ENCODE results near the gene ZNRF3. TPM values are rescaled to one million over a fixed set of nuclear protein-coding genes. Genes with fewer than 3 reads are reported as not detected.

ZNRF3 gene
- total and polyA plus RNA-seq, 4 donors = 3.5 to 10.2 (median 6.9) TPM

DNA sequence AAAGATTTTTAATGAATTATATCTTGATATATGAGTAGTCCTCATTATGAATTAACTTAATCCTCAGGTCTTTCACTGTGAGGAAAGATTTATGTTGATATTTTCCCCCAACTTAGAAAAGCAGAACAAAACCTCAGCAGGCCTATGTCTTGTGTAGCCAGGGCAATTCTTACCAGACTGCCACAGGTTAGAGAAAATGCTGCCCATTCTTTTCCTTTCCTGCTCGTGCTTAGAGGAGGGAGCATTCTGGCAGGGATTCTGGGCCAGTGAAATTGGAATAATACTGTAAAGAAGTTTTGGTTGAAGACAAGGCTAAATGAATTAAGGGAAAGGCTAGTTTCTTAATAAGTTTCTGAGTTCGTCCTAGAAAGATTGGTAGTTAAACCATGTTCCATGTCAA lies 56.6 kb downstream of the ZNRF3 start:
- H3K9ac ChIP-seq (ENCODE audit: insufficient read depth in 1 of 2, low read length in 2 of 2) = peak overlapping the region in 1 of 2 donors; percentile 17
- H3K4me3 ChIP-seq = no peak overlapping the region
- H3K27ac ChIP-seq (ENCODE audit: low read depth in 1 of 2, low read length in 1 of 2) = no peak overlapping the region
- ATAC-seq (ENCODE audit: insufficient read depth, low FRiP score) = no peak
- no peaks in the 10 kb centered on the region for H3K27me3 ChIP-seq (ENCODE audit: control insufficient read depth in 3 of 3, insufficient read depth in 3 of 3, low read length in 2 of 3)
- no peak for DNase-seq
- H3K9me3 ChIP-seq (ENCODE audit: control insufficient read depth in 4 of 4, insufficient read depth in 3 of 4, low read length in 3 of 4) = no peaks in the 10 kb centered on the region
- TF ChIP-seq, protein P1, sequence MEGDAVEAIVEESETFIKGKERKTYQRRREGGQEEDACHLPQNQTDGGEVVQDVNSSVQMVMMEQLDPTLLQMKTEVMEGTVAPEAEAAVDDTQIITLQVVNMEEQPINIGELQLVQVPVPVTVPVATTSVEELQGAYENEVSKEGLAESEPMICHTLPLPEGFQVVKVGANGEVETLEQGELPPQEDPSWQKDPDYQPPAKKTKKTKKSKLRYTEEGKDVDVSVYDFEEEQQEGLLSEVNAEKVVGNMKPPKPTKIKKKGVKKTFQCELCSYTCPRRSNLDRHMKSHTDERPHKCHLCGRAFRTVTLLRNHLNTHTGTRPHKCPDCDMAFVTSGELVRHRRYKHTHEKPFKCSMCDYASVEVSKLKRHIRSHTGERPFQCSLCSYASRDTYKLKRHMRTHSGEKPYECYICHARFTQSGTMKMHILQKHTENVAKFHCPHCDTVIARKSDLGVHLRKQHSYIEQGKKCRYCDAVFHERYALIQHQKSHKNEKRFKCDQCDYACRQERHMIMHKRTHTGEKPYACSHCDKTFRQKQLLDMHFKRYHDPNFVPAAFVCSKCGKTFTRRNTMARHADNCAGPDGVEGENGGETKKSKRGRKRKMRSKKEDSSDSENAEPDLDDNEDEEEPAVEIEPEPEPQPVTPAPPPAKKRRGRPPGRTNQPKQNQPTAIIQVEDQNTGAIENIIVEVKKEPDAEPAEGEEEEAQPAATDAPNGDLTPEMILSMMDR (IDR thresholded peaks at IDR 0.05; ENCODE audit: control extremely low read depth, extremely low read depth) = no peak
- H3K36me3 ChIP-seq (ENCODE audit: control insufficient read depth in 4 of 4, insufficient read depth in 4 of 4, low read length in 4 of 4) = no peaks in the 10 kb centered on the region
- 45 to 54% methylated on average over 2 of the region's 2 CpGs for WGBS, 2 donors
- peaks cover 0 to 26% (median 9%) of the 10 kb centered on the region in 5 donors for H3K4me1 ChIP-seq (ENCODE audit: control insufficient read depth in 5 of 5, insufficient read depth in 5 of 5, low read length in 5 of 5)

DNA sequence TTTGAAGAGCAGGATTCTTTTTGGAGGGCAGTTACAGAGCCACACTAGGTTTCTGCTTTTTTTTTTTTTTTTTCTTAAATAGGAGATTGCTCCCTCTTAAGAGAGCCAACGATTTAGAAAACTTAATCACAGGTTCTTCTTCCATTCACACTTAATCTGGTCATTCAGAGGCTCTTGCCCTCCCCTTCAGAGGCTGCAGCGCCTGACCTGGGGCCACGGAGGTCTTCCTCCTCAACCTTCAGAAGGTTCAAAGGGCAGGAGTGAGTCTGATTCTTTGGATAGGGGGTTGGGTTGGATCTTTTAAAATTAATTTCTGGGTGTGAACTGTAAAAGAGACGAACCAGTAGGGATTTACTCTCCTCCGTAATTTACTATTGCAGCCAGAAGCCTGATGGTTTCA lies 57.1 kb downstream of the ZNRF3 start:
- TF ChIP-seq, protein P1 (IDR thresholded peaks at IDR 0.05; ENCODE audit: control extremely low read depth, extremely low read depth) = no peak
- Histone ChIP-seq H3K27ac (ENCODE audit: low read depth in 1 of 2, low read length in 1 of 2) (no peak overlapping the region), H3K36me3 (ENCODE audit: control insufficient read depth in 4 of 4, insufficient read depth in 4 of 4, low read length in 4 of 4) (no peaks in the 10 kb centered on the region), H3K9ac (ENCODE audit: insufficient read depth in 1 of 2, low read length in 2 of 2) (no peak overlapping the region), H3K4me1 (ENCODE audit: control insufficient read depth in 5 of 5, insufficient read depth in 5 of 5, low read length in 5 of 5) (peaks cover 0 to 22% (median 6%) of the 10 kb centered on the region in 5 donors), H3K4me3 (no peak overlapping the region), H3K27me3 (ENCODE audit: control insufficient read depth in 3 of 3, insufficient read depth in 3 of 3, low read length in 2 of 3) (no peaks in the 10 kb centered on the region), H3K9me3 (ENCODE audit: control insufficient read depth in 4 of 4, insufficient read depth in 3 of 4, low read length in 3 of 4) (no peaks in the 10 kb centered on the region)
- DNase-seq (no peak), ATAC-seq (ENCODE audit: insufficient read depth, low FRiP score) (no peak)
- 70 to 78% methylated on average over 5 of the region's 5 CpGs for WGBS, 2 donors

DNA sequence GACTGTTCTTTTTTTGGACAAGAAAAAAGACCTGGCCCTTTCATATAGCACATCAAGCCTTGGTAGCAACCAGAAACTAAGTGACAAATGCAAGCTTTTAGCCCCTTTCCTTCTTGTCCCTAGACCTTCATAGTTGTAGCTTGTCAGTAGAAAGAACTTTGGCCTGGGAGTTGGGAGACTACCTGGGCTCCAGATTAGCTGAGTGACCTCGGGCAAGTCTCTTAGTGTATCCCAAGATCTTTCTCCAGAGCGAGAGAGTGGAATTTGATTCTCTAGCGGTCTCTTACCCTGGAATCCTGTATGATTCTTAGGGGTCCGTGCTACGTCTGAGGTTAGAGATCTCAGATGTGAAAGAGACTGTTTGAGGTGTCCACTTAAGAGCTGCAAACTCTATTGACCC lies 59.0 kb downstream of the ZNRF3 start:
- TF ChIP-seq, protein P1 (IDR thresholded peaks at IDR 0.05; ENCODE audit: control extremely low read depth, extremely low read depth) = no peak
- Histone ChIP-seq H3K27ac (ENCODE audit: low read depth in 1 of 2, low read length in 1 of 2) (no peak overlapping the region), H3K4me3 (no peak overlapping the region), H3K36me3 (ENCODE audit: control insufficient read depth in 4 of 4, insufficient read depth in 4 of 4, low read length in 4 of 4) (no peaks in the 10 kb centered on the region), H3K9ac (ENCODE audit: insufficient read depth in 1 of 2, low read length in 2 of 2) (no peak overlapping the region), H3K4me1 (ENCODE audit: control insufficient read depth in 5 of 5, insufficient read depth in 5 of 5, low read length in 5 of 5) (peaks cover 0 to 22% (median 3%) of the 10 kb centered on the region in 5 donors), H3K9me3 (ENCODE audit: control insufficient read depth in 4 of 4, insufficient read depth in 3 of 4, low read length in 3 of 4) (peaks cover 0 to 3% (median 2%) of the 10 kb centered on the region in 4 donors), H3K27me3 (ENCODE audit: control insufficient read depth in 3 of 3, insufficient read depth in 3 of 3, low read length in 2 of 3) (no peaks in the 10 kb centered on the region)
- WGBS, 2 donors = 86 to 89% methylated on average over 5 of the region's 5 CpGs
- no peak for DNase-seq
- no peak for ATAC-seq (ENCODE audit: insufficient read depth, low FRiP score)

Data from lung (tissue), 12 donors.